ENCODE measurements around the gene ZFX. TPM values are rescaled to one million over a fixed set of nuclear protein-coding genes. Genes with fewer than 3 reads are reported as not detected.
"Not testable (repeated sequence)": the region's sequence is repeated elsewhere in the genome, so short reads cannot be mapped to it uniquely, and the experiment has no call there.

ZFX gene
- 10 to 100 TPM; 46.8 to 51.8 TPM for total RNA-seq

GRCh38 chrX:24149351-24150050 lies at the start of gene ZFX:
Gene ZFX (plus strand): TSS chrX:24149729. CDS start chrX:24172743, 23,014 bp downstream.
- Mint-ChIP-seq H3K27me3 (no peaks in the 10 kb centered on the region), H3K9me3 (no peaks in the 10 kb centered on the region), H3K36me3 (peaks cover 13% of the 10 kb centered on the region), H3K4me3 (peak within 1 kb of the TSS; percentile 94), H3K4me1 (peaks cover 47% of the 10 kb centered on the region), H3K27ac (peak within 1 kb of the TSS; percentile 91)
- ATAC-seq (ENCODE audit: low read depth) (peak; percentile 55), DNase-seq (peak; percentile 74)
- POLR2A ChIA-PET, result interaction anchor here (1.1 kb wide), 1 partner anchor 124 kb away, joined by 3 read pairs; no protein-coding TSS in a partner anchor

GRCh38 chrX:24100713-24101112 lies 48.8 kb upstream of the ZFX start:
- Mint-ChIP-seq H3K27ac (peak overlapping the region; percentile 20), H3K36me3 (no peaks in the 10 kb centered on the region), H3K9me3 (no peaks in the 10 kb centered on the region), H3K27me3 (no peaks in the 10 kb centered on the region), H3K4me3 (no peak overlapping the region), H3K4me1 (peaks cover 5% of the 10 kb centered on the region)
- ATAC-seq (ENCODE audit: low read depth), result peak; percentile 52
- POLR2A ChIA-PET, result no interaction called here
- no peak for DNase-seq

- no peaks in the 10 kb centered on the region for H3K9me3 Mint-ChIP-seq
- no peaks in the 10 kb centered on the region for H3K4me1 Mint-ChIP-seq
- no peak overlapping the region for H3K4me3 Mint-ChIP-seq
- ATAC-seq (ENCODE audit: low read depth) (no peak), DNase-seq (no peak)
- no peak overlapping the region for H3K27ac Mint-ChIP-seq
- H3K27me3 Mint-ChIP-seq, result no peaks in the 10 kb centered on the region
- POLR2A ChIA-PET, result no interaction called here
- H3K36me3 Mint-ChIP-seq, result no peaks in the 10 kb centered on the region
These were observed 39.5 kb upstream of the ZFX start for GRCh38 chrX:24110069-24110468.

- Mint-ChIP-seq H3K4me3 (no peak overlapping the region), H3K27ac (no peak overlapping the region), H3K9me3 (no peaks in the 10 kb centered on the region), H3K27me3 (no peaks in the 10 kb centered on the region), H3K4me1 (no peaks in the 10 kb centered on the region), H3K36me3 (no peaks in the 10 kb centered on the region)
- POLR2A ChIA-PET, result no interaction called here
- DNase-seq (no peak), ATAC-seq (ENCODE audit: low read depth) (no peak)
These were observed 36.3 kb upstream of the ZFX start for GRCh38 chrX:24113181-24113580.

GRCh38 chrX:24117258-24117657 lies 32.3 kb upstream of the ZFX start:
- Mint-ChIP-seq H3K4me1 (no peaks in the 10 kb centered on the region), H3K27me3 (no peaks in the 10 kb centered on the region), H3K4me3 (no peak overlapping the region), H3K36me3 (no peaks in the 10 kb centered on the region), H3K9me3 (no peaks in the 10 kb centered on the region), H3K27ac (no peak overlapping the region)
- POLR2A ChIA-PET, result no interaction called here
- DNase-seq (no peak), ATAC-seq (ENCODE audit: low read depth) (no peak)

- DNase-seq (no peak), ATAC-seq (ENCODE audit: low read depth) (no peak)
- Mint-ChIP-seq H3K36me3 (no peaks in the 10 kb centered on the region), H3K27ac (no peak overlapping the region), H3K4me3 (no peak overlapping the region), H3K4me1 (no peaks in the 10 kb centered on the region), H3K27me3 (no peaks in the 10 kb centered on the region), H3K9me3 (no peaks in the 10 kb centered on the region)
- POLR2A ChIA-PET, result no interaction called here
These were observed 25.2 kb upstream of the ZFX start for GRCh38 chrX:24124244-24124799.

GRCh38 chrX:24125028-24125612 lies 24.4 kb upstream of the ZFX start:
- DNase-seq, result no peak
- Mint-ChIP-seq H3K4me1 (no peaks in the 10 kb centered on the region), H3K36me3 (no peaks in the 10 kb centered on the region), H3K27ac (no peak overlapping the region), H3K9me3 (no peaks in the 10 kb centered on the region), H3K27me3 (no peaks in the 10 kb centered on the region), H3K4me3 (no peak overlapping the region)
- ATAC-seq (ENCODE audit: low read depth), result no peak
- POLR2A ChIA-PET, result no interaction called here

GRCh38 chrX:24131476-24131875 lies 18.1 kb upstream of the ZFX start:
- H3K4me3 Mint-ChIP-seq, result no peak overlapping the region
- no peaks in the 10 kb centered on the region for H3K27me3 Mint-ChIP-seq
- ATAC-seq (ENCODE audit: low read depth) (no peak), DNase-seq (no peak)
- peaks cover 2% of the 10 kb centered on the region for H3K4me1 Mint-ChIP-seq
- no peak overlapping the region for H3K27ac Mint-ChIP-seq
- H3K36me3 Mint-ChIP-seq, result no peaks in the 10 kb centered on the region
- no peaks in the 10 kb centered on the region for H3K9me3 Mint-ChIP-seq
- POLR2A ChIA-PET, result no interaction called here

- Mint-ChIP-seq H3K4me3 (no peak overlapping the region), H3K36me3 (no peaks in the 10 kb centered on the region), H3K4me1 (peaks cover 2% of the 10 kb centered on the region), H3K27ac (no peak overlapping the region), H3K9me3 (no peaks in the 10 kb centered on the region), H3K27me3 (no peaks in the 10 kb centered on the region)
- POLR2A ChIA-PET, result no interaction called here
- DNase-seq (no peak), ATAC-seq (ENCODE audit: low read depth) (no peak)
These were observed 16.2 kb upstream of the ZFX start for GRCh38 chrX:24133312-24133711.

- H3K27me3 Mint-ChIP-seq; ATAC-seq (ENCODE audit: low read depth); H3K4me3 Mint-ChIP-seq; H3K27ac Mint-ChIP-seq; H3K9me3 Mint-ChIP-seq; H3K36me3 Mint-ChIP-seq; H3K4me1 Mint-ChIP-seq; POLR2A ChIA-PET; DNase-seq: not testable (repeated sequence)
These were observed 13.8 kb upstream of the ZFX start for GRCh38 chrX:24135768-24136167.

- ATAC-seq (ENCODE audit: low read depth) (no peak), DNase-seq (no peak)
- POLR2A ChIA-PET, result interaction anchor here (0.7 kb wide), 1 partner anchor 16 kb away, joined by 4 read pairs; no protein-coding TSS in a partner anchor
- Mint-ChIP-seq H3K36me3 (no peaks in the 10 kb centered on the region), H3K27ac (no peak overlapping the region), H3K4me3 (no peak overlapping the region), H3K4me1 (peaks cover 2% of the 10 kb centered on the region), H3K27me3 (no peaks in the 10 kb centered on the region), H3K9me3 (no peaks in the 10 kb centered on the region)
These were observed 12.3 kb upstream of the ZFX start for GRCh38 chrX:24137192-24137591.

- POLR2A ChIA-PET; DNase-seq; H3K4me3 Mint-ChIP-seq; H3K9me3 Mint-ChIP-seq; ATAC-seq (ENCODE audit: low read depth); H3K36me3 Mint-ChIP-seq; H3K27me3 Mint-ChIP-seq; H3K27ac Mint-ChIP-seq: not testable (repeated sequence)
- peaks cover 21% of the 10 kb centered on the region for H3K4me1 Mint-ChIP-seq
These were observed 5.5 kb upstream of the ZFX start for GRCh38 chrX:24143982-24144381.

- H3K27ac Mint-ChIP-seq, result no peak overlapping the region
These were observed 5.0 kb upstream of the ZFX start for GRCh38 chrX:24144528-24144927.

More at GRCh38 chrX:24144528-24144927, 5.0 kb upstream of the ZFX start:
- no peaks in the 10 kb centered on the region for H3K9me3 Mint-ChIP-seq
- no peak for DNase-seq
- H3K4me3 Mint-ChIP-seq, result no peak overlapping the region
- POLR2A ChIA-PET, result interaction anchor here (0.7 kb wide), 1 partner anchor 63 kb away, joined by 3 read pairs; no protein-coding TSS in a partner anchor
- peaks cover 21% of the 10 kb centered on the region for H3K4me1 Mint-ChIP-seq
- H3K36me3 Mint-ChIP-seq, result no peaks in the 10 kb centered on the region
- H3K27me3 Mint-ChIP-seq, result no peaks in the 10 kb centered on the region
- ATAC-seq (ENCODE audit: low read depth), result no peak
